ENCODE data around the gene NKAPL. TPM values are rescaled to one million over a fixed set of nuclear protein-coding genes. Genes with fewer than 3 reads are reported as not detected.

The NKAPL gene
- total and polyA plus RNA-seq, 2 of the 13 experiments (the other 11 are each of a cell fraction or from before 2014, with no cell fraction given) = not detected

DNA sequence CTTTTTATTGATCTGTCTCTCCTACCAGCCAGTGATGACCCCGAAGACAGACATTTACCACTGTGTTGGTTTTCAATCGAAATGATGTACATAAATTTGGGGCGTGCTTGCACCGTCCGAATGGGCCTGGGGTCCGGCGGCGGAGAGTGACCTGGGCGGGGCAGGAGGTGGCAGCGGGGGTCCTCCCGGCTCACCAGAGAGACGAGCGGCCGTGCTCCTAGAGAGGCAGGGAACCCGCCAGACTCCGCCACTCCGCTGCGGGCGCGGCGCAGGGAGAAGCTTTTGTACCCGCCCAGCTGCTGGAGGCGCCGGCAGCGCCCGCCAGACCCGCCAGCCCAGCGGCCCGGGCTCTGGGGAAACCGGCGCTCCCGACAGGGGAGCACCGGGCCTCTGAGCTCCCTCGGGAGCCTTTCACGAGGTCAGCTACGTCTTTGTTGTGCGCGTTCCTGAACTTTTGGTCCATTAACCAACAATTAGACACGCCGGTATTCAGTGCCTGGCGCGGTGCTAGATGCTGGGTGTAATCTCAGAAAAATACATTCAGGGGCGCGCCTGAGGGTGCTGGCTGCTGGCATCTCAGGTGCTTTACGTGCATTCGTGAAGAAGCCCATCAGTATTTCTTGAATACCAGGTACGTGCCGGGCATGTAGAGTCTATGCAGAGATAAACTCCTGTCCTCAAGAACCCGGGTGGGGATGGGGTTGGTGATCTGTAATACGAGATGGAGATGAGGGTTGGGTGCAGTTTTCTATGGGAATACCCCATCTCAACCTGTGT is 22.4 kb downstream of the NKAPL start, which contains the start of gene PGBD1 (continued):
- TF ChIP-seq DNMT3B (CRISPR knock-in tag; conservative IDR thresholded peaks at IDR 0.05) = peak; percentile 92
- 0 out of 2 replicates have a peak, but pooled peaks have one; percentile 68 for TF ChIP-seq ZZZ3 (CRISPR knock-in tag; IDR thresholded peaks at IDR 0.05; ENCODE audit: borderline replicate concordance)
- no peak for TF ChIP-seq NFE2L2 (IDR thresholded peaks at IDR 0.05; ENCODE audit: low read length)
- TF ChIP-seq HCFC1 (IDR thresholded peaks at IDR 0.05; ENCODE audit: low read depth, low read length) = peak; percentile 34; the same call in 1 of the 2 replicates
- no peak for TF ChIP-seq ZNF564 (CRISPR knock-in tag; IDR thresholded peaks at IDR 0.05)
- TF ChIP-seq, protein P1, sequence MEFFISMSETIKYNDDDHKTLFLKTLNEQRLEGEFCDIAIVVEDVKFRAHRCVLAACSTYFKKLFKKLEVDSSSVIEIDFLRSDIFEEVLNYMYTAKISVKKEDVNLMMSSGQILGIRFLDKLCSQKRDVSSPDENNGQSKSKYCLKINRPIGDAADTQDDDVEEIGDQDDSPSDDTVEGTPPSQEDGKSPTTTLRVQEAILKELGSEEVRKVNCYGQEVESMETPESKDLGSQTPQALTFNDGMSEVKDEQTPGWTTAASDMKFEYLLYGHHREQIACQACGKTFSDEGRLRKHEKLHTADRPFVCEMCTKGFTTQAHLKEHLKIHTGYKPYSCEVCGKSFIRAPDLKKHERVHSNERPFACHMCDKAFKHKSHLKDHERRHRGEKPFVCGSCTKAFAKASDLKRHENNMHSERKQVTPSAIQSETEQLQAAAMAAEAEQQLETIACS (CRISPR knock-in tag; IDR thresholded peaks at IDR 0.05) = no peak
- TF ChIP-seq SMAD3 (CRISPR knock-in tag; IDR thresholded peaks at IDR 0.05) = peak; percentile 66; the same call in 1 of the 2 replicates
- peak; percentile 74; the same call in 1 of the 2 replicates for TF ChIP-seq KDM5A (IDR thresholded peaks at IDR 0.05; ENCODE audit: borderline replicate concordance, low read length)
- no peak for TF ChIP-seq EEA1 (CRISPR knock-in tag; IDR thresholded peaks at IDR 0.05; ENCODE audit: borderline replicate concordance)
- TF ChIP-seq, protein P2, sequence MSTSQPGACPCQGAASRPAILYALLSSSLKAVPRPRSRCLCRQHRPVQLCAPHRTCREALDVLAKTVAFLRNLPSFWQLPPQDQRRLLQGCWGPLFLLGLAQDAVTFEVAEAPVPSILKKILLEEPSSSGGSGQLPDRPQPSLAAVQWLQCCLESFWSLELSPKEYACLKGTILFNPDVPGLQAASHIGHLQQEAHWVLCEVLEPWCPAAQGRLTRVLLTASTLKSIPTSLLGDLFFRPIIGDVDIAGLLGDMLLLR (CRISPR knock-in tag; IDR thresholded peaks at IDR 0.05) = no peak
- no peak for TF ChIP-seq RFX1 (IDR thresholded peaks at IDR 0.05)
- TF ChIP-seq TGIF2 (CRISPR knock-in tag; IDR thresholded peaks at IDR 0.05) = peak; percentile 80; the same call in 1 of the 2 replicates
- peak; percentile 62; the same call in 1 of the 2 replicates for TF ChIP-seq HINFP (CRISPR knock-in tag; IDR thresholded peaks at IDR 0.05; ENCODE audit: low read depth)
- peak; percentile 50 for TF ChIP-seq FOXO1 (CRISPR knock-in tag; IDR thresholded peaks at IDR 0.05)
- no peak for TF ChIP-seq SYNCRIP (IDR thresholded peaks at IDR 0.05; ENCODE audit: insufficient read depth, low read depth, low read length)
- no peak for TF ChIP-seq ZFP36 (IDR thresholded peaks at IDR 0.05; ENCODE audit: borderline replicate concordance, low read depth, low read length, partially characterized antibody)
- TF ChIP-seq, protein P3, sequence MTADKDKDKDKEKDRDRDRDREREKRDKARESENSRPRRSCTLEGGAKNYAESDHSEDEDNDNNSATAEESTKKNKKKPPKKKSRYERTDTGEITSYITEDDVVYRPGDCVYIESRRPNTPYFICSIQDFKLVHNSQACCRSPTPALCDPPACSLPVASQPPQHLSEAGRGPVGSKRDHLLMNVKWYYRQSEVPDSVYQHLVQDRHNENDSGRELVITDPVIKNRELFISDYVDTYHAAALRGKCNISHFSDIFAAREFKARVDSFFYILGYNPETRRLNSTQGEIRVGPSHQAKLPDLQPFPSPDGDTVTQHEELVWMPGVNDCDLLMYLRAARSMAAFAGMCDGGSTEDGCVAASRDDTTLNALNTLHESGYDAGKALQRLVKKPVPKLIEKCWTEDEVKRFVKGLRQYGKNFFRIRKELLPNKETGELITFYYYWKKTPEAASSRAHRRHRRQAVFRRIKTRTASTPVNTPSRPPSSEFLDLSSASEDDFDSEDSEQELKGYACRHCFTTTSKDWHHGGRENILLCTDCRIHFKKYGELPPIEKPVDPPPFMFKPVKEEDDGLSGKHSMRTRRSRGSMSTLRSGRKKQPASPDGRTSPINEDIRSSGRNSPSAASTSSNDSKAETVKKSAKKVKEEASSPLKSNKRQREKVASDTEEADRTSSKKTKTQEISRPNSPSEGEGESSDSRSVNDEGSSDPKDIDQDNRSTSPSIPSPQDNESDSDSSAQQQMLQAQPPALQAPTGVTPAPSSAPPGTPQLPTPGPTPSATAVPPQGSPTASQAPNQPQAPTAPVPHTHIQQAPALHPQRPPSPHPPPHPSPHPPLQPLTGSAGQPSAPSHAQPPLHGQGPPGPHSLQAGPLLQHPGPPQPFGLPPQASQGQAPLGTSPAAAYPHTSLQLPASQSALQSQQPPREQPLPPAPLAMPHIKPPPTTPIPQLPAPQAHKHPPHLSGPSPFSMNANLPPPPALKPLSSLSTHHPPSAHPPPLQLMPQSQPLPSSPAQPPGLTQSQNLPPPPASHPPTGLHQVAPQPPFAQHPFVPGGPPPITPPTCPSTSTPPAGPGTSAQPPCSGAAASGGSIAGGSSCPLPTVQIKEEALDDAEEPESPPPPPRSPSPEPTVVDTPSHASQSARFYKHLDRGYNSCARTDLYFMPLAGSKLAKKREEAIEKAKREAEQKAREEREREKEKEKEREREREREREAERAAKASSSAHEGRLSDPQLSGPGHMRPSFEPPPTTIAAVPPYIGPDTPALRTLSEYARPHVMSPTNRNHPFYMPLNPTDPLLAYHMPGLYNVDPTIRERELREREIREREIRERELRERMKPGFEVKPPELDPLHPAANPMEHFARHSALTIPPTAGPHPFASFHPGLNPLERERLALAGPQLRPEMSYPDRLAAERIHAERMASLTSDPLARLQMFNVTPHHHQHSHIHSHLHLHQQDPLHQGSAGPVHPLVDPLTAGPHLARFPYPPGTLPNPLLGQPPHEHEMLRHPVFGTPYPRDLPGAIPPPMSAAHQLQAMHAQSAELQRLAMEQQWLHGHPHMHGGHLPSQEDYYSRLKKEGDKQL (CRISPR knock-in tag; IDR thresholded peaks at IDR 0.05; ENCODE audit: low read depth) = no peak
- no peak for TF ChIP-seq PLRG1 (conservative IDR thresholded peaks at IDR 0.05)
- TF ChIP-seq, protein P4, sequence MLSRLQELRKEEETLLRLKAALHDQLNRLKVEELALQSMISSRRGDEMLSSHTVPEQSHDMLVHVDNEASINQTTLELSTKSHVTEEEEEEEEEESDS (CRISPR knock-in tag; IDR thresholded peaks at IDR 0.05; ENCODE audit: borderline replicate concordance) = no peak

Measured in HepG2 (cell line).